ENCODE results near the gene IFITM1.
"Not testable (repeated sequence)": the region's sequence is repeated elsewhere in the genome, so short reads cannot be mapped to it uniquely, and the experiment has no call there.

Gene IFITM1

DNA sequence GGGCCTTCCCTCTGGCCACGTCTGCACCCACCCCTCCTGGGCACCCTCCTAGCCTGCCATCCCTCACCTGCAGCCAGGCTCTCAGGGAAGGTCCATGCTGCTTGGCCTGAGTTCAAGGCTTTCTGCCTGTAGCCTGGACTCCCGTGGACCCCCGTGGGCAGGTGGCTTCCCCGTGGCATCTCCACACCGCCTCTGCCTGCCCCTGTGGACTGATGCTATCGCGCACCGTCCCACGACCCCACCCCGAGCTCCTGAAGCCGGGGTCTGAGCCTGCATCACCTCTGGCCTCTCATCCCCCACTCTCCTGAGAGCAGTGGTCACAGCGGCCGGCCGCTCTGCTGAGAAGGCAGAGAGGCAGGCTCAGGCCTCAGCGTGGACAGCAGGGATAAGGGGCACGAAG is 19.1 kb upstream of the IFITM1 start:
- no peak for DNase-seq

DNA sequence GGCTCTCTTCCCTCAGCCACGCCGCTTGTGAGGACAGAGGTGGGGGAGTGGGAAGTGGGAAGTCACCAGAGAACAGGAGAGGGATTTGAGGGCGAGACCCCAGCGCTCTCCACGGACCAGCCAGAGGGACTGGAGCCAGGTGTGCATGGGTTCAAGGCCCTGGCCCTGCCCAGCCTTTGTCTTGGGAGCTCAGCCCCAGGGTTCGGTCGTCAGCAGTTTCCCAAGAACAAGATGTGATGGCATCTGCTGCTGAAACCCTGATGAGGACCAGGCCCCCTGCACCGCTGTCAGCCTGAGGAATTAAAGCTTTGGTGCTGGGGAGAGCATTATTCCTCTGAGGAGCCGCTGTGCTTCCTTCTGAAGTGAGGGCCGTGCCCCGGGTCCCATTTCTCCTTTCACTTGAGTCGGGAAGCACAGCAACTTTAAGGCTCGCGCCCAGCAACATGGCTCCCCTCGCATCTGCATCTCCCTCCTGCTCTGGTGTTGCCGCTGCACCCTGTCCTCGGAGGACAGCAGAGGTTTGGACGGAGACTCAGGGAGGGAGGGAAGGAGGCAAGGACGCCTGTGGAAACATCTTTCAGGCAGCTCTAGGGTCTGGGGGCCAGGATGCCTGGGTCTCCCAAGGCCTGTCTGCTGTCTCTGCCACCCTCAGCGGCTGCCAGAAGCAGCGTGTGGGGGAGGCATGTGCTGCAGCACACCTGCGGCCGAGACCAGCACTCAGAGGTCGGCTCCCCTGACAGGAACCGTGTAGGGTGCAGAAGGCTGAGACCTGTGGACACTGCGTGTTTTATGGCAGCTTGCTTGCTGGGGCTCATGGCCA is 18.3 kb upstream of the IFITM1 start:
- no peak for DNase-seq

DNA sequence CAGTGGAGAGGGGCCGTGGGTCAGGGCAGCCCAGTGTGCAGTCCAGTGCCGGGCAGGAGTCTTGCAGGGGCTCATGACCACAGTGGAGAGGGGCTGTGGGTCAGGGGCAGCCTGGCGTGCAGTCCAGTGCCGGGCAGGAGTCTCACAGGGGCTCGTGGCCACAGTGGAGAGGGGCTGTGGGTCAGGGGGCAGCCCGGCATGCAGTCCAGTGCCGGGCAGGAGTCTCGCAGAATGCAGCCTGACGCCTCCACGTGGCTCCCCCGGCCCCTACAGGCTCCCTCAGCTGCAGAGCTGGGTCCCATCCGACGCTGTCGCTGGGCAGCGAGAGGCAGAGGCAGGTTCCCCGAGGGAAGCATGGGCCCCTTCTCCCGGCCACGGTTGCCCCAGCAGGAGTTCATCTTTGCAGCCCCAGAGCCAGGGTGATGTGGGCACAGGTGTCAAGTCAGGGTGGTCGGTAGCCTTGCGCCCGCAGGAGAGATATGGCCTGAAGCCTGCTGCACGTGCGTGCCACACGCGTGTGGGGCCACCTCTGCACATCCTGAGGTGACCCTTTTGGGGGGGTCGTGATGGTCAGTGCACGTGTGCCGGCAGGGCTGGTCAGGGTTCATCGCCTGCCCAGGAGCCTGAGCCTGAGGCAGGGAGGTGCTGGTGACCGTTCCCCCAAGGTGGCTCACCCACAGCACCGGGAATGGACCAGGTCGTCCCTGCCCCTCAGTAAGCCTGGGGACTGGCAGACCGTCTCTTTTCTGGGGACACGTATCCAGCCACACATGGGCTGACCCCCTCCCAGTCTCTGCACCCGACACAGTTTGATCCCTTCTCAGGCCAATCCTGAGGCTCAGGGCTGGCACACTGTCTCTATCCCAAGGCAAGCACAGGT is 17.4 kb upstream of the IFITM1 start:
- no peak for DNase-seq

DNA sequence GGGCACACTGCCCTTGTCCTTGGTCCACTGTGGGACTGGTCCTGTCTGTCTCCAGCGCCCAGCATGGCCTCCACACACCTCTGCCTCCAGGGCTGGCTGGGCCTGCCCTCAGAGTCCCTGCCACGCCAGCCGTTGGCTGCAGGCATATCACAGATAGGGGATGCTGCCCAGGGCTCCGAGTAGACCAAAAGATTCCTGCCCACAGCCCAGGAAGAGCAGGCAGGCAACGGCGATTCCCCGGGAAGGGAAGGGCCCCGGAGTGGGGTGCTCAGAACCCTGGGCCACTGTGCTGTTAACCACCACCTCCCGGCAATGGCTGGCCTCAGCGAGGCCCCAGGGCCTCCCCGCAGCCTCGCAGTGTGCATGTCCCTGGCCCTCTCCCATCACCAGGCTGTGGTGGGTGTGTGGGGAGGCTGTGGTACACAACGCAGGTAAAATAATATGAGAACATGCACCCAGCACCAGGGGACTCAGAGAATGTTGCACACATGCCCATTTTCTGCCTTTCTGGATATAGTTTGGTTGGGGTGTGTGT is 16.7 kb upstream of the IFITM1 start:
- DNase-seq, result no peak

- DNase-seq, result no peak
Measured at GRCh38 chr11:297586-298405, 16.0 kb upstream of the IFITM1 start.

DNA sequence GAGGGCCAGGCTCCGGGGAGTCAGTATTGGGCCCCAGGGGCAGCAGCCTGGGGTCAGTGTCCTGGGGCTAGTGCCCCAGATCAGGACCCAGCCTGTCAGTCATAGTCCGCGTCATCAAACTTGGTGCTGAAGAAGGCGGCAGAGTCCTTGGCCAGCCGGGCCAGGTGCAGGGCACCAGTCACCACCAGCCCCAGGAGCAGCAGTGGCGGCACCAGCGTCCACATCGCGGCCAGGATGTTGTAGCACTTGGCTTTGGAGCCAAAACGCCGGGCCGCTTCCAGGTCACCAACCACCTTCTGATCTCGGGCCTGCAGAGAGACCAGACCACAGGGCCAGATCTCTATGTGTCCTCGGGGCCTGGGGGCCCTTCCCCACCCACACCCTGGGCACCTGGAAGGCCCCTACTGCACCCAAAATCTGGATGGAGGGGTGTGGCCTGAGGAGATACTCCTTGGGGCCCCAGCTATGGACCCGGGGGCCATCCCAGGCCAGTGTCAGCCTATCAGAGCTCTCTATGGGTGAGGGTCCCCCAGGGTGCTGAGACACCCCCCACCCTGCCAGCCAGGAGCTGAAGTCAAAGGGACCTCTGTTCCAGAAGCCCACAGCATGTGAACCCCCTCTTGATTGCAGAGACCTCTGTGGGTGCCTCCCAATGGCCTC is 15.3 kb upstream of the IFITM1 start:
- no peak for DNase-seq

DNA sequence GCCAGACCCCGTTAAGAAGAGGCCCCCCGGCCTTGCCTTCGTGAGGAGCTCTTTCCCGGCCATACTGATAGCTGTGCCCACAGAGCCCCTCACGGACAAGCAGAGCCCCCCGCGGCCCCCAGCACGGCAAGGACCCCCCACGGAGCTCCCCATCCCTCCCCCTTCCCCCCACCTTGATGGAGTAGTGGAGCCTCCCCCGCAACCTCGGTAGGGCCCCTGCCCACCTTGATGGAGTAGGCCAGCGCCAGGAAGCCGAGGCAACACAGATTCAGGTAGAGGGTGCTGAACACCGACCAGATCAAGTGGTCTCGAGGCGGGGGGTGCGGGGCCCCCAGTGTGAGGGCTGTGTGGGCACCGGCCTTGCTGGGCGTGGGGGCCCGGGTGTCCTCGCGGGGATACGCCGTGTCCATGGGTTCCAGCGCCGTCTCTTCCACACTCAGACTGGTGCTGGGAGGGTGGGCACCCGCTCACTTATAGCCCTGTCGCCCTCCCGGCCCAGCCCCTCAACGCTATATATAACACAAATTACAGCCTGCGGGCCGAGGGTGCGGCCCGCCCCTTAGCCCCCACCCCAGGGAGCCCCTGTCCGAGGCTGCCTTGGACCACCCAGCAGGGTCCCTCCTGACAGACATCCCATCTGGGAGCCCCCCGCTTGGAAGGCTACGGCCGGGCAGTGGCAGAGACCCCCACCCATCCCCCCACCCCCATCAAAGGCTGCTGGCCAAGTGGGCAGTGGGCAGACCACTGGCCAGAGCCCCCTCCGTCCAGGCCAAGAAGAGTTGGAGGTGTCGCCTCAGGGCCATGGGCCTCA is 14.6 kb upstream of the IFITM1 start, which contains the start of gene IFITM5:
Gene IFITM5 (minus strand): TSS at position 446 of the 811 bp plus-strand sequence. CDS start 36 bp downstream, at position 410.
- no peak for DNase-seq

DNA sequence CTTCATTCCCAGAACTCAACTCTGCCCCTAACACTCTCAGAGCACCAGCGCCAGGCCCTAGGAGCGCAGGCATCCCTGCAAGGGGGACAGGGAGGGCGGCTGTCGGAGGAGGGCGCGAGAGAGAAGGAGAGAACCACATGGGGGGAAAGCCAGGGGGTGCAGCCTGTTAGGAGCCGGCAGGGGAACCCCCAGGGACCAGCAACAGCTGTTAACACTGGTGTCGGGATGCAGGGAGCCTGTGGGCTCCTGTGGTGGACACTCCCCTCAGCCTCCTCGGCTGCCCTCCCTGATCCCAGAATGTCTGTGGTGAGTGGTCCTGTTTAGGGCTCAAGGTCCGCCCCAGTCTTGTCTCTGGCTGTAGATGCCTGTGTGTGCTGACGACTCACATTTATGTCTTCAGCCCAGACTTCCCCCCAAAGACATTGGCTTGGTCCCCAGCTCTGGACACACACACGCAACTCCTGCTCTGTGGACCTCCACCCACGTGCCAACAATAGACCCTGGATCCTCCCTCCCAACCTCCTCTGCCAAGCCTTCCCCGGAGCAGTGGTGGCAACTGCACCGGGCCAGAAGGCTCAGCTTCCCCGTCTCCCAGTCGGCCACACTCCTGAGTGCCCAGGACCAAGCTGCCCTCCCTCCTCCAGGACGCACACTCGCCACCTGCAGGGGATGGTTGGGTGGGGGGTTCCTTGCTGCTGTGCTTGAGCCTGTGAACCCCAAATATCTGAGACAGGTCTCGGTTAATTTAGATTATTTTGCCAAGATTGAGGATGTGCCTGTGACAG is 13.7 kb upstream of the IFITM1 start:
- no peak for DNase-seq

DNA sequence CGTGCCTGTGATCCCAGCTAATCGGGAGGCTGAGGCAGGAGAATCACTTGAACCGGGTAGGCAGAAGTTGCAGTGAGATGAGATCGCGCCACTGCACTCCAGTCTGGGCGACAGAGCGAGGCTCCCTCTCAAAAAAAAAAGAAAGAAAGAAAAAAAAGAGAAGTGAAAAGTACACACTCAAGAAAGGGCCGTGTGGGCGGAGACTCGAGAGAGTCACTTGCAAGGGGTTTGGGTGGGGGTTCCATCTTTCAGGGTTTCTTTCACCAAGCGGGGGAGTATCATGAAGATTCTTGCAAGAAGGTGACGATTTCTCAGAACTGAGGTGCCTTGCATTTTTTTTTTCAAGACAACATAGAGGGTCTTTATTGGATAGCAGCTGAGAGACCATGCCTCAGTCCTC is 10.5 kb upstream of the IFITM1 start:
- DNase-seq, result no peak

DNA sequence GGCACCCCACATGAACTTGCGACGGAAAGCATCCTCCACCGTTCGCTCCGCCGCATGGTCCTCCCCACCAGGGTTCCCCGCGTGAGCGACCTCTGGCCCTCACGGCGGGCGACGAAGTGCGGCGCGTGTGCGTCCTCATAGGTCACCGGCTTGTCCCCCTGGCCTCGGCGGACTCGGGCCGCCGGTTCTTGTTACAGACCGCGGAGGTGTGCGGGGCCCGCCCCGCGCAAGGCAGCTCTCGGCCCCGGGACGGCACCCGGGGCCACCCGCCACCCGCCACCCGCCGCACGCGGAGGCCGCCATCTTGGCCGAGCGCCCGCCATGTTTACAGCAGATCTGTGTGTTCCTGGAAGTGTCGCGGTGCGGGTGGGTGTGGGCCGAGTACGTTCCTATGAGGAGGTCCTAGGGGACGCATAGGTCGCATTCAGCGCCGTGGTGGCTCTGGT is 9.8 kb upstream of the IFITM1 start:
- DNase-seq, result no peak

DNA sequence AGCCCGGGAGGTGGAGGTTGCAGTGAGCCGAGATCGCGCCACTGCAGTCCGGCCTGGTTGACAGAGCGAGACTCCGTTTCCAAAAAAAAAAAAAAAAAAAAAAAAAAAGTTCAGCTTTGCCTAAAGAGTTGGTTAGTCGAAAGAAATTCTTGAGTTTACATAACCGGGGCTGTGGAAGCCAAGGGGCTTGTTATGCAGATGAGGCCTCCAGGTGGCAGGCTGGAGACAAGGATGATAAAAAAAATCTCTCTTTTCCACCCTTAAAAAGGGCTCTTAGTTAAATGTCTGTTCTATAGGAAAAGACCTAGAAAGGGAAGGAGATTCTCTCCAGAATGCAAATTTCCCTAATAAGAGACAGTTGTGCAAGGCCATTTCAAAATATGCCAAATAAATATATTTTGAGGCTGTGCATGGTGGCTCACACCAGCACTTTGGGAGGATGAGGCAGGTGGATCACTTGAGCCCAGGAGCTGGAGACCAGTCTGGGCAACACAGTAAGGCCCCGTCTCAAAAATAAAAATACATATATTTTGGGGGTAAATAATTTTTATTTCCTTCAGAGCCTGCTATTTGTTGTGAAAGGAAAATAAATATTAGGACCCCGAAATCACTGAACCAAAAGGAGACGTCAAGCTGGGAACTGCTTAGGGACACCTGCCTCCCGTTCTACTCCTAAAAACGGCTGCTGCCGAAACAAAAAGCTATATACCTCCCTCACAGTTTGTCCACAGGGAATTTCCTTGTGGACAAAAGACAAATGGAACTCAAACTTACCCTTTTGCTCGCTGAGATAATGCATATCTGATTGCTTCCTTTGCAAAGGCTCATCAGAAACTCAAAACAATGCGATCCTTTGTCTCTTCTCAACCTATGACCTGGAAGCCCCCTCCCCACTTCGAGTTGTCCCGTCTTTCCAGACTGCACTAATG is 8.7 kb upstream of the IFITM1 start:
- DNase-seq, result no peak

DNA sequence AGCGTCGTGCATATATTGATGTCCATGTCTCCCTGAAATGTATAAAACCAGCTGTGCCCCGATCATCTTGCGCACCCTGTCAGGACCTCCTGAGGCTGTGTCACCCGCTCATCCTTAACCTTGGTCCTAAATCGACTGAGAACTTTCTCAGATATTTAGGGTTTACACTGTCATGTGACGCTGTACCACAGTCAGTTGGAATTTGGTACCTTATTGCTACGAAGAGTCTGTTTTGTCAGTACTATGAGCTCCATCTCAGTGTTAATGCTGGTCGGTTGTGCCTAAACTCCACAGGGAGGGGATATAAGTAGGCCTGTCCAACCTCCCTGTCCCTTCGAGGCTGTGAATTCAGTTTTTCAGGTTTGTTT is 8.0 kb upstream of the IFITM1 start:
- DNase-seq, result no peak

- no peak for DNase-seq
Measured at GRCh38 chr11:306645-307371, 7.0 kb upstream of the IFITM1 start.

DNA sequence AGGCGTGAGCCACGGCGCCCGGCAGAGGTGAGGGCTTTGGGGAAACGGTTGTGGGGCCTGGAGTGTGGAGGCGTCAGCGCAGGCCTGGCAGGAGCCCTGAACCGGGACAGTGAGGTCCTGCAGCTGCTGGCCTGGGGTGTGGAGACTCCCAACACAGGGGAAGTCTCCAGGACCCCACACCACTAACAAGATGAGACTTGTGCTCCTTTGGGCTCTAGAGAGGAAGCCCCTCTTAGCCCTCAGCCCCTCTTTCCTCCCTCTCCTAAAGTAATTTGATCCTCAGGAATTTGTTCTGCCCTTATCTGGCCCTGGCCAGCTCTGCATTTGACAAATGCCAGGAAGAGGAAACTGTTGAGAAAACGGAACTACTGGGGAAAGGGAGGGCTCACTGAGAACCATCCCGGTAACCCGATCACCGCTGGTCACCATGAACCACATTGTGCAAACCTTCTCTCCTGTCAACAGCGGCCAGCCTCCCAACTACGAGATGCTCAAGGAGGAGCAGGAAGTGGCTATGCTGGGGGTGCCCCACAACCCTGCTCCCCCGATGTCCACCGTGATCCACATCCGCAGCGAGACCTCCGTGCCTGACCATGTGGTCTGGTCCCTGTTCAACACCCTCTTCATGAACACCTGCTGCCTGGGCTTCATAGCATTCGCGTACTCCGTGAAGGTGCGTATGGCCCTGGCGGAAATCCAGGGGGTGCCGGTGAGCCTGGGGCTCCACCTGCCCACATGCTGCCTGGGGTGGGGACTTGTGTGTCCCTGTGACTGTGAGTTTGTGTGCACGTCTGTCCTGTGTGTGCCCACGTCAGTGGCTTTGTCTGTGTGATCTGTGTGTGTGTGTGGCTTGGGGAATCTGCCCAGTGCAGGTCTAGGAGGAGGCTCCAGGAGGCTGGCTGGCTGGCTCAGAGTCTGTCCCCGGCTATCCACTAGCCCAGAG is 5.8 kb upstream of the IFITM1 start, which contains the start of gene IFITM2:
Gene IFITM2 (plus strand): TSS at position 51 of the 943 bp plus-strand sequence. CDS start 377 bp downstream, at position 428.
- DNase-seq, result peak; percentile 4

DNA sequence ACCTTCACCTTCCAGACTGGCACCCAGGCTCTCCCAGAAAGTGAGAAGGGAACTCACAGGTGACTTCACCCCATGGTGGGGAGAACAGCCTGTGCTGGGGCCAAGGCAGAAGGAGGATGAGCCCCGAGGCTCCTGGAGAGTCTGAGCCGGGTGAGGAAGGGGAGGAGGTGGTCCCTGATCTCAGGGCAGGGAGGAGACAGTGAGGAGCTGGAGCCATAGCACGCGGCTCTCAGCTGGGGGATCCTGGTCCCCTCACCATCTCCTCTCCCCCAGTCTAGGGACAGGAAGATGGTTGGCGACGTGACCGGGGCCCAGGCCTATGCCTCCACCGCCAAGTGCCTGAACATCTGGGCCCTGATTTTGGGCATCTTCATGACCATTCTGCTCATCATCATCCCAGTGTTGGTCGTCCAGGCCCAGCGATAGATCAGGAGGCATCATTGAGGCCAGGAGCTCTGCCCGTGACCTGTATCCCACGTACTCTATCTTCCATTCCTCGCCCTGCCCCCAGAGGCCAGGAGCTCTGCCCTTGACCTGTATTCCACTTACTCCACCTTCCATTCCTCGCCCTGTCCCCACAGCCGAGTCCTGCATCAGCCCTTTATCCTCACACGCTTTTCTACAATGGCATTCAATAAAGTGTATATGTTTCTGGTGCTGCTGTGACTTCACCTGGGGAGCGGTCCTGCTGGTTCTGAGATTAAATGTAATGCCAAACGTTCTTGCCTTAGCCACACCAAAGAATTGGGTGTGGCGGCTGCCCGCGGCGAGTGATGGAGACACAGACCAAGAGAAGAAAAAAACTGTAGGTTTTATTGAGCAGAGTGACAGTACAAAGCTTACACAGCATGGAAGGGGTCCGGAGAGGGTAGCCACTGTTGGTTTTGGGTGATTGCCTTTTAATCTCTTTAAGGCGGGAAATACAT is 4.8 kb upstream of the IFITM1 start:
- not testable (repeated sequence) for DNase-seq

GRCh38 chr11:309979-310572 is 3.8 kb upstream of the IFITM1 start:
- DNase-seq, result not testable (repeated sequence)

Measured in NCI-H1092 treated with DMSO at 0.1 percent for 48 hours (cell line).